GM12892 (cell line): ENCODE measurements around the gene UBE2F.

ENCODE experiments used
- DNase-seq: peaks from one replicate; pipeline ENCODE4 v3.0.0; 2011; ENCODE audit not compliant: insufficient read length
- FAIRE-seq: peaks from 2 replicates; lab custom pipeline; 2011; peaks lifted over from hg19 to GRCh38; lab: Jason Lieb, UNC
- POLR2A ChIP-seq: IDR thresholded peaks from 2 replicates; pipeline ENCODE4 v1.6.1; 2011; ENCODE audit warnings: low read depth, low read length, control low read depth
- POLR2AphosphoS5 ChIP-seq: IDR thresholded peaks from 2 replicates; pipeline ENCODE4 v1.6.1; 2011; ENCODE audit warnings: low read depth, low read length, control low read depth
- TAF1 ChIP-seq: IDR thresholded peaks from 2 replicates; pipeline ENCODE4 v1.6.1; 2011; ENCODE audit warnings: low read depth, mild to moderate bottlenecking, control low read depth, low read length, borderline replicate concordance

The UBE2F gene

GRCh38 chr2:237995036-237995435 is 28.2 kb downstream of the UBE2F start:
- FAIRE-seq = no peak
- DNase-seq = no peak
- no peak for TF ChIP-seq TAF1
- TF ChIP-seq POLR2AphosphoS5 = no peak
- no peak for TF ChIP-seq POLR2A

DNA sequence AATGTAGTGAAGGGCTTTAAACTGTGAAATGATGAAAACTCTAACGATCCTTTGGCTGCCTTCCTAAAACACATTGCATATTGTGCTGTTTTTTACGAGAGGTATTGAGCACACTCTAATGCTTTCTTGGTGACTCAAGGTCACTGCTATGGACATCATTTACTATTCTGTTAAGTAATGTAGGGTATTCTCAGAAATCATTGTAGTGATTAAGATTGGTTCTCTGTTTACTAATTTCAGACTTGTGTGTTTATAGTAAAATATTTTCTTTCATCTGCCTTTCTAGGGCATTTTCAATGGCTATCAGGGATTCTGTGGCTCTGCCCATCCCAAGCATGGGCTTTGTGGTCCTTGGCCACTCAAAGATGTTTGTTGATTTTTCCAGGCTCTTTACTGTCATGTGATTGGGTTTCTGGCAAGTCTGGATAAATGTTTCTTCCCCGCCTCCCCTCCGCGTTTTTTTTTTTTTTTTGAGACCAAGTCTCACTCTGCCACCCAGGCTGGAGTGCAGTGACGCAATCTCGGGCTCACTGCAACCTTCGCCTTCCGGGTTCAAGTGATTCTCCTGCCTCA is 29.3 kb downstream of the UBE2F start:
- DNase-seq (no peak), FAIRE-seq (no peak)
- no peak for TF ChIP-seq POLR2A
- TF ChIP-seq POLR2AphosphoS5 = no peak
- no peak for TF ChIP-seq TAF1

- FAIRE-seq (no peak), DNase-seq (no peak)
- TF ChIP-seq TAF1 (no peak), POLR2AphosphoS5 (no peak), POLR2A (no peak)
These were observed 30.7 kb downstream of the UBE2F start for GRCh38 chr2:237997521-237997920.

DNA sequence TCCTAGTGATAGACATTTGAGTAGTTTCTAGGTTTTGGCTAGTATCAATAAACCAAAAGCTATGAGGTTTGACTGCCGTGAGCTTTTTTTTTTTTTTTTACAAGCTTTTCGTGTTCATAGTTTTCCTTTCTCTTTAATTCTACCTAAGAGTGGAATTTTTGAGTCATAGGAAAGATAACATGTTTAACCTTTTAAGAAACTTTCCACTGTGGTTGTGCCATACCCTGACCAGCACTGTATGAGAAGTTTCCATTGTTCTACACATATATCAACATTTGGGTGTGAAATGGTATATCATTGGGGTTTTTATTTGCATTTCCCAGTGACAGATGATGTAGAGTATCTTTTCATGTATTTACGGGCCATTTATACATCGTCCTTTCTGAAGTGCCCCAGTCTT is 31.7 kb downstream of the UBE2F start:
- FAIRE-seq (no peak), DNase-seq (no peak)
- TF ChIP-seq TAF1 (no peak), POLR2AphosphoS5 (no peak)

GRCh38 chr2:238003234-238004031 is 36.6 kb downstream of the UBE2F start:
- TF ChIP-seq TAF1 (no peak), POLR2A (no peak), POLR2AphosphoS5 (no peak)
- FAIRE-seq (no peak), DNase-seq (no peak)

GRCh38 chr2:238004077-238004830 is 37.4 kb downstream of the UBE2F start:
- TF ChIP-seq POLR2AphosphoS5 (no peak), POLR2A (no peak), TAF1 (no peak)
- FAIRE-seq = peak; percentile 40
- DNase-seq = no peak

GRCh38 chr2:238005528-238005927 is 38.7 kb downstream of the UBE2F start:
- DNase-seq (no peak), FAIRE-seq (peak; percentile 5)
- TF ChIP-seq POLR2A (no peak), TAF1 (no peak), POLR2AphosphoS5 (no peak)

DNA sequence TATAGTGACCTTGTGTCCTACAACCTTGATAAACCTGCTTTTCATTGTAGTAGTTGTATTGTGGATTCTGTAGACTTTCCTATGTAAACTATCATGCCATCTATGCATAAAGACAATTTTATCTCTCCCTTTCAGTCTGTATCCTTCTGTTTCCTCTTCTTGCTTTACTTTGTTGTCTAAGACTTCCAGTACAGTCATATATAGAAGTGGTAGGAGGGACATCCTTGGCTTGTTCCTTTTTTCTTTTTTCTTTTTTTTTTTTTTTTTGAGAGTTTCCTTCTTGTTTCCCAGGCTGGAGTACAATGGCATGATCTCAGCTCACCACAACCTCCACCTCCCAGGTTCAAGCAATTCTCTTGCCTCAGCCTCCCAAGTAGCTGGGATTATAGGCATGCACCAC is 39.7 kb downstream of the UBE2F start:
- FAIRE-seq (no peak), DNase-seq (no peak)
- no peak for TF ChIP-seq POLR2AphosphoS5
- TF ChIP-seq POLR2A = no peak
- TF ChIP-seq TAF1 = no peak

- FAIRE-seq = no peak
These were observed 41.1 kb downstream of the UBE2F start for GRCh38 chr2:238007924-238008323.

DNA sequence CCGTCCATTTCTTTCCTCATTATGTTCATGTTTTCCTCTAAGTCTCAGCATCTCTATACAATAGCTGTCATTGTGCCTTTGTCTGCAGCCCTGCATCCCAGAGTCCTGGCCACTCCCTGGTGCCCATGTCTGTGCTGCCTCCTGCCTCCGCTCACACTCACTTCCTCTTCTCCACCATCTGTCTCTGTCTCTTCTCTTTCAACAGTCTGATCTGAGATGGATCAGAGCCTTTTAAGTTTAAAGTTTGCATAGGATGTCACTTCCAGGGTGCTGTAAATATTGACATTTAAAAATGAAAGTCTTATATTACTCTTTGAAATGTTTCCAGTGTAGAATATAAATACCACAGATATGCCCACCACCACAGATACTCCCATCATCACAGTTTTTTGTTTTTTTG is 42.7 kb downstream of the UBE2F start:
- DNase-seq (no peak), FAIRE-seq (no peak)
- no peak for TF ChIP-seq POLR2A
- no peak for TF ChIP-seq POLR2AphosphoS5
- no peak for TF ChIP-seq TAF1

More at GRCh38 chr2:238007924-238008323, 41.1 kb downstream of the UBE2F start:
- no peak for TF ChIP-seq POLR2AphosphoS5
- TF ChIP-seq POLR2A = no peak
- no peak for TF ChIP-seq TAF1
- DNase-seq = no peak

DNA sequence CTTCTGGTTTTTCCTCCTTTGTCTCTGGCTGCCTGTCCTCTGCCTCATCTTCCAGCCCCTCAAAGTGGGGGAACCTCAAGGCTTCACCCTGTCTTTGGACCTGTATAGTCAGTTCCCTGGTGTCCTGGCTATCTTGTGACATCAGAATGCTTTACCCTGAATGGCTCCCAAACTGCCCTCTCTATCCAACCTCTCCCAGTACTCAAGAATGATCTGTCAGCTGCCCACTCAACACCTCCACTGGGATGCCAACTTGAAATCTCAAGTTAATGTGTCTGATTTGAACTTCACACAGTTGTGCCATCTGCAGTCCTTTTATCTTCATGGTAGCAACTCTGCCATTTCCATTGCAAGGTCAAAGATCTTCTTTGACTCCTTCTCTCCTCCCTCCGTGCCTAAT is 43.8 kb downstream of the UBE2F start:
- FAIRE-seq (no peak), DNase-seq (no peak)
- TF ChIP-seq TAF1 (no peak), POLR2AphosphoS5 (no peak), POLR2A (no peak)
